Mesenteric fat pad (tissue), 1 donor: ENCODE data around the gene ASCC1. TPM values are rescaled to one million over a fixed set of nuclear protein-coding genes. Genes with fewer than 3 reads are reported as not detected.
"Not testable (repeated sequence)": the region's sequence is repeated elsewhere in the genome, so short reads cannot be mapped to it uniquely, and the experiment has no call there.

Experiments used
- DNase-seq: peaks from one replicate; pipeline ENCODE4 v3.0.0-alpha.2; 2020; ENCODE audit warnings: low spot score
- total RNA-seq: library from RNA; stranded (reverse); fragmentation: NEBNext Ultra II Directional; extraction: Animal tissue kit (Norgen Biotek cat#: 25700); gene quantifications from one replicate; pipeline ENCODE4 v1.2.1, GENCODE V29; 2021
- donor health status: DM: yes; HTN: yes; CAD: no.

Gene ASCC1
- total RNA-seq, 1 donor from 2014 or later: 29.2 TPM

- DNase-seq: no peak
Measured at GRCh38 chr10:72173619-72174296, 42.3 kb downstream of the ASCC1 start.

- no peak for DNase-seq
Measured at GRCh38 chr10:72173262-72173618, 42.8 kb downstream of the ASCC1 start.

GRCh38 chr10:72171175-72171630 lies 44.9 kb downstream of the ASCC1 start:
- DNase-seq: no peak

GRCh38 chr10:72170733-72171132 lies 45.3 kb downstream of the ASCC1 start:
- no peak for DNase-seq

- DNase-seq: no peak
Measured at GRCh38 chr10:72170263-72170662, 45.8 kb downstream of the ASCC1 start.

GRCh38 chr10:72167118-72167517 lies 49.0 kb downstream of the ASCC1 start:
- no peak for DNase-seq

- DNase-seq: no peak
Measured at GRCh38 chr10:72164617-72165016, 51.5 kb downstream of the ASCC1 start.

- DNase-seq: no peak
Measured at GRCh38 chr10:72162978-72163377, 53.1 kb downstream of the ASCC1 start.

GRCh38 chr10:72158176-72158575 lies 57.9 kb downstream of the ASCC1 start:
- no peak for DNase-seq

GRCh38 chr10:72156223-72156622 lies 59.9 kb downstream of the ASCC1 start:
- DNase-seq: no peak

GRCh38 chr10:72152286-72152685 lies 63.8 kb downstream of the ASCC1 start:
- DNase-seq: no peak

- DNase-seq: not testable (repeated sequence)
Measured at GRCh38 chr10:72150746-72151478, 65.2 kb downstream of the ASCC1 start.

- DNase-seq: not testable (repeated sequence)
Measured at GRCh38 chr10:72147324-72147584, 68.8 kb downstream of the ASCC1 start.

- DNase-seq: no peak
Measured at GRCh38 chr10:72146559-72147323, 69.3 kb downstream of the ASCC1 start.

GRCh38 chr10:72146071-72146470 lies 70.0 kb downstream of the ASCC1 start:
- no peak for DNase-seq

- DNase-seq: no peak
Measured at GRCh38 chr10:72145657-72146056, 70.4 kb downstream of the ASCC1 start.

- no peak for DNase-seq
Measured at GRCh38 chr10:72140850-72141249, 75.2 kb downstream of the ASCC1 start.

- DNase-seq: no peak
Measured at GRCh38 chr10:72140174-72140573, 75.9 kb downstream of the ASCC1 start.

GRCh38 chr10:72137583-72137982 lies 78.5 kb downstream of the ASCC1 start:
- DNase-seq: no peak

GRCh38 chr10:72136225-72136624 lies 79.9 kb downstream of the ASCC1 start:
- not testable (repeated sequence) for DNase-seq

GRCh38 chr10:72134785-72135767 lies 81.0 kb downstream of the ASCC1 start:
- no peak for DNase-seq
